Measurements from ENCODE around the gene GPX7.

DNA sequence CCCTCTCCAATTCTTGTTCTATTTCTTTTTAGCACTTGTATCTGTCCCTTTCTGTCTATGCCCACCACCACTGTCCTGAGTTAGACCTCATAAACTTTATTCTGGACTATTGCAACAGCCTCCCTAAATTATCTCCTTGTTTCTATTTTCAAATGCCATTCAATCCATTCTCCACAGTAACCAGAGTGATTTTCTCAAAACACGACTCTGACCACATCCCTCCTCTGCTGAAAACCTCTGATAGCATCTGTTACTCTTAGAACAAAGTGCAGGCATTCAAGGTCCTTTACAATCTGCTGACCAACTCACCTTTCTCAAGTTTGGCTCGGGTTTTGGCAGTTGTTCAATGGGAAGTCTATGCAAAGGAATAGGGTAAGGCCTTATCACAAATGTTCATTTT is 22.8 kb upstream of the GPX7 start:
- no peak for TF ChIP-seq GATA3 (IDR thresholded peaks at IDR 0.05; ENCODE audit: low read depth, low read length)
- no peak for TF ChIP-seq GATA2 (IDR thresholded peaks at IDR 0.05; ENCODE audit: low read depth, low read length)
